ENCODE results near the gene PRR16. TPM values are rescaled to one million over a fixed set of nuclear protein-coding genes. Genes with fewer than 3 reads are reported as not detected.

Gene PRR16
- total RNA-seq, 1 donor from 2014 or later: 28.7 TPM

- no peak for TF ChIP-seq CTCF (IDR thresholded peaks at IDR 0.05)
- H3K9me3 ChIP-seq: no peaks in the 10 kb centered on the region
- DNase-seq (ENCODE audit: low spot score in 2 of 2): no peak
- H3K27ac ChIP-seq: no peak overlapping the region
- peaks cover 4 to 7% of the 10 kb centered on the region in 2 donors for H3K36me3 ChIP-seq
- no peak overlapping the region for H3K4me3 ChIP-seq
- peaks cover 0 to 6% of the 10 kb centered on the region in 2 donors for H3K4me1 ChIP-seq
- intact Hi-C loops (cut with DNase I): no loop called here
- no peaks in the 10 kb centered on the region for H3K27me3 ChIP-seq
Measured at GRCh38 chr5:120682851-120683250, 218.8 kb downstream of the PRR16 start.

GRCh38 chr5:120683580-120683979 lies 219.5 kb downstream of the PRR16 start:
- Histone ChIP-seq H3K9me3 (no peaks in the 10 kb centered on the region), H3K4me1 (peaks cover 0 to 6% of the 10 kb centered on the region in 2 donors), H3K27me3 (no peaks in the 10 kb centered on the region), H3K27ac (no peak overlapping the region), H3K36me3 (peaks cover 4 to 7% of the 10 kb centered on the region in 2 donors), H3K4me3 (no peak overlapping the region)
- intact Hi-C loops (cut with DNase I): no loop called here
- TF ChIP-seq CTCF (IDR thresholded peaks at IDR 0.05): no peak
- no peak for DNase-seq (ENCODE audit: low spot score in 2 of 2)

GRCh38 chr5:120684213-120684612 lies 220.1 kb downstream of the PRR16 start:
- intact Hi-C loops (cut with DNase I): no loop called here
- peak in 1 of 3 experiments; percentile 13 for TF ChIP-seq CTCF (IDR thresholded peaks at IDR 0.05)

GRCh38 chr5:120684749-120685415 lies 220.8 kb downstream of the PRR16 start:
- no peaks in the 10 kb centered on the region for H3K27me3 ChIP-seq
- no peak overlapping the region for H3K27ac ChIP-seq
- no peaks in the 10 kb centered on the region for H3K9me3 ChIP-seq
- DNase-seq (ENCODE audit: low spot score in 2 of 2): no peak
- intact Hi-C loops (cut with DNase I): no loop called here
- no peak for TF ChIP-seq CTCF (IDR thresholded peaks at IDR 0.05)
- no peak overlapping the region for H3K4me3 ChIP-seq
- peaks cover 0 to 6% of the 10 kb centered on the region in 2 donors for H3K4me1 ChIP-seq
- peaks cover 4 to 7% of the 10 kb centered on the region in 2 donors for H3K36me3 ChIP-seq

More at GRCh38 chr5:120684213-120684612, 220.1 kb downstream of the PRR16 start:
- no peaks in the 10 kb centered on the region for H3K27me3 ChIP-seq
- no peak overlapping the region for H3K4me3 ChIP-seq
- no peak for DNase-seq (ENCODE audit: low spot score in 2 of 2)
- H3K36me3 ChIP-seq: peaks cover 4 to 7% of the 10 kb centered on the region in 2 donors
- no peaks in the 10 kb centered on the region for H3K9me3 ChIP-seq
- H3K4me1 ChIP-seq: peaks cover 0 to 6% of the 10 kb centered on the region in 2 donors
- no peak overlapping the region for H3K27ac ChIP-seq

GRCh38 chr5:120690621-120691407 lies 226.7 kb downstream of the PRR16 start:
- H3K4me3 ChIP-seq: no peak overlapping the region
- peaks cover 4 to 7% of the 10 kb centered on the region in 2 donors for H3K36me3 ChIP-seq
- no peaks in the 10 kb centered on the region for H3K9me3 ChIP-seq
- no peaks in the 10 kb centered on the region for H3K27me3 ChIP-seq
- intact Hi-C loops (cut with DNase I): no loop called here
- TF ChIP-seq CTCF (IDR thresholded peaks at IDR 0.05): no peak
- DNase-seq (ENCODE audit: low spot score in 2 of 2): no peak
- no peaks in the 10 kb centered on the region for H3K4me1 ChIP-seq
- H3K27ac ChIP-seq: no peak overlapping the region

All from ascending aorta (tissue), 2 donors.